Measurements from ENCODE around the gene NACC2.
A peak's percentile ranks its signal among the peaks of the same experiment; 100 is the strongest.

Gene NACC2

DNA sequence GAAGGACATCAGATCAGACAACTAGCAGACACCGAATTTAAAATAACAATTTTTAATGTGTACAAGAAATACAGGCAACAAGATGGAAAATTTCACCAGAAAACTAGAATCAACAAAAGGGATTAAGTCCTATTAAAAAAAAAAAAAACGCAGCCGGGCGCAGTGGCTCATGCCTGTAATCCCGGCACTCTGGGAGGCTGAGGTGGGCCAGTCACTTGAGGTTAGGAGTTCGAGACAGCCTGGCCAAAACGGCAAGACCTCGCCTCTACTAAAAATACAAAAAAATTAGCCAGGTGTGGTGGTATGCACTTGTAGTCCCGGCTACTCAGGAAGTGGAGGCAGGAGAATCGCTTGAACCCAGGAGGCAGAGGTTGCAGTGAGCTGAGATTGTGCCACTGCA lies 69.6 kb downstream of the NACC2 start:
- Histone ChIP-seq H3K4me1 (ENCODE audit: control insufficient read depth, insufficient read depth, low read length) (peaks cover 20% of the 10 kb centered on the region), H3K36me3 (ENCODE audit: control insufficient read depth, insufficient read depth, low read length, severe bottlenecking) (peaks cover 2% of the 10 kb centered on the region), H3K9ac (ENCODE audit: low read length) (peak overlapping the region; percentile 17), H3K27me3 (replicated peaks; ENCODE audit: control insufficient read depth, insufficient read depth, low read length) (no peaks in the 10 kb centered on the region), H3K9me3 (ENCODE audit: control insufficient read depth, low read length) (no peaks in the 10 kb centered on the region), H3K4me3 (ENCODE audit: low read length) (no peak overlapping the region)
- DNase-seq (ENCODE audit: low read depth), result no peak

DNA sequence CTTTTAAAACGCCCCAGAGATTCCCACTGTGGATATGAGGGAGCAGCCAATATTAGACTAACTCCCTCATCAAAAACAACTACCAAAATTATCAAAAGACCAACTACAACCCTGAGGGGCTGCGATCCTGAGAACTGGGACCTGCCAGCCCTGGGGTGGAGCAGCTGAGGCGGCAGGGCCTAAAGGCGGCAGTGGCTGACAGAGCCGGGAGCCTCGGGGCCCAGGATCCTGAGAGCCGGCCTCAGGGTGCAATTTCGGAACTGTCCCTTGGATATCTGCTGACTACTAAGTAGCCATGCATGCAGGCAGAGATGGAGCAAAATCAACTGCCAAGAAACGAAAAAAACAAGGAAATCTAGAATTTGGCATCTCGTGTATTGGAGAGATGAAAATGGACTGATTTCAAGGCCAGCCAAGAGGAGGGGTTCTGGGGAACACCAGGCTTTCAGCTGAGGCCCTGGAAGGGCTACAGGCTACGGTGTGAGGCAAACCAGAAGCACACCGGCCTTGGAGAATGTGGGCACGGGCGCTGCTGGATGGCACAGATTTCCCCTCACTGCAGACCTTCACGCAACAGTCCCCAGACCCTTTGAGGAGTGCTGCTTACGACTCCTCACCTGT lies 70.3 kb downstream of the NACC2 start:
- peaks cover 20% of the 10 kb centered on the region for H3K4me1 ChIP-seq (ENCODE audit: control insufficient read depth, insufficient read depth, low read length)
- no peaks in the 10 kb centered on the region for H3K27me3 ChIP-seq (replicated peaks; ENCODE audit: control insufficient read depth, insufficient read depth, low read length)
- H3K36me3 ChIP-seq (ENCODE audit: control insufficient read depth, insufficient read depth, low read length, severe bottlenecking), result peaks cover 2% of the 10 kb centered on the region
- DNase-seq (ENCODE audit: low read depth), result no peak
- H3K4me3 ChIP-seq (ENCODE audit: low read length), result peak overlapping the region; percentile 22
- no peaks in the 10 kb centered on the region for H3K9me3 ChIP-seq (ENCODE audit: control insufficient read depth, low read length)
- H3K9ac ChIP-seq (ENCODE audit: low read length), result peak overlapping the region; percentile 17

DNA sequence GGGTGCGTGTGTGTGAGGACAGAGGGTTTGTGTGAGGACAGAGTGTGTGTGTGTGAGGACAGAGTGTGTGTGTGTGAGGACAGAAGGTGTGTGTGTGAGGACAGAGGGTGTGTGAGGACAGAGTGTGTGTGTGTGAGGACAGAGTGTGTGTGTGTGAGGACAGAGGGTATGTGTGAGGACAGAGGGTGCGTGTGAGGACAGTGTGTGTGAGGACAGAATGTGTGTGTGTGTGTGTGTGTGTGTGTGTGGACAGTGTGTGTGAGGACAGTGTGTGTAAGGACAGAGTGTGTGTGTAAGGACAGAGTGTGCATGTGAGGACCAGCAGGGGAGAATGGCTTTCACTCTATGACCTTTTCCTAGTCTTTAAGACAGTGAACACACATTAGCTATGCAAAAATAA lies 70.8 kb downstream of the NACC2 start:
- H3K9ac ChIP-seq (ENCODE audit: low read length), result peak overlapping the region; percentile 17
- H3K4me1 ChIP-seq (ENCODE audit: control insufficient read depth, insufficient read depth, low read length), result peaks cover 20% of the 10 kb centered on the region
- no peaks in the 10 kb centered on the region for H3K27me3 ChIP-seq (replicated peaks; ENCODE audit: control insufficient read depth, insufficient read depth, low read length)
- no peaks in the 10 kb centered on the region for H3K9me3 ChIP-seq (ENCODE audit: control insufficient read depth, low read length)
- DNase-seq (ENCODE audit: low read depth), result no peak
- H3K4me3 ChIP-seq (ENCODE audit: low read length), result no peak overlapping the region
- H3K36me3 ChIP-seq (ENCODE audit: control insufficient read depth, insufficient read depth, low read length, severe bottlenecking), result peaks cover 2% of the 10 kb centered on the region

DNA sequence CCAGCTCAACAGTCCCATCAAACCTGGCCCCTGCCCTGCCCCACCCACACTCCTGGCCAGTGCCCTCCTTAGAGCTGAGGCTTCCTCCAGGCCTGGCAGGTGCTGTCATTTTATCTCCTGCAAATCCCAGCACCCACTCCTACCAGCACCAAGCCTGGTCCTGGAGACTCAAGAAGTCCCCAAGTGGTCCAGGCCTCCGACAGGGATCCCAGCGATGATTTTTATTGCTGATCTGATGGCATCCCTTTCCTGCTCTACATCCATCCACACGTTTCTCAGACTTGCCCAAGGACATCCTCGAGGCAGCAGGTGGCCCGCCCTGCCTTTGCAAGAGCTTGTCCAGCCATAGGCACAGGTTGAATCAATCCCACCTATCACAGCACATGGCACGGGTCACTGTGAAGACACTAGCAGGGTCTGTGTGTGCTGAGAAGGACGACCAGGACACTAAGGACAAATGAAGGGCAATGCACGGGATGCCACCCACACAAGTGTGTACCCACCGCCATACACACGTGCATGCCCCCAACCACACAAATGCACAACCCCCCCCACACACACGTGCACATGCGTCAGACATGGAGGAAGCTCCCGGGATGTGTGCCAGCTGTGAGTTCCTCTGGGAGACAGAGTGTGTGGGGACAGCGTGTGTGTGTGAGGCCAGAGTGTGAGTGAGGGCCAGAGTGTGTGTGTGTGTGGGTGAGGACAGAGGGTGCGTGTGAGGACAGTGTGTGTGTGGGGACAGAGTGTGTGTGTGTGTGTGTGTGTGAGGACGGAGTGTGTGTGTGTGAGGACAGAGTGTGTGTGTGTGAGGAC lies 71.5 kb downstream of the NACC2 start:
- no peak for DNase-seq (ENCODE audit: low read depth)

GRCh38 chr9:136022731-136023409 lies 72.2 kb downstream of the NACC2 start:
- Histone ChIP-seq H3K4me3 (ENCODE audit: low read length) (no peak overlapping the region), H3K27me3 (replicated peaks; ENCODE audit: control insufficient read depth, insufficient read depth, low read length) (no peaks in the 10 kb centered on the region), H3K4me1 (ENCODE audit: control insufficient read depth, insufficient read depth, low read length) (peaks cover 20% of the 10 kb centered on the region), H3K9me3 (ENCODE audit: control insufficient read depth, low read length) (no peaks in the 10 kb centered on the region), H3K9ac (ENCODE audit: low read length) (no peak overlapping the region), H3K36me3 (ENCODE audit: control insufficient read depth, insufficient read depth, low read length, severe bottlenecking) (no peaks in the 10 kb centered on the region)
- DNase-seq (ENCODE audit: low read depth), result no peak

More for the DNA sequence above, 71.5 kb downstream of the NACC2 start:
- no peaks in the 10 kb centered on the region for H3K27me3 ChIP-seq (replicated peaks; ENCODE audit: control insufficient read depth, insufficient read depth, low read length)
- H3K4me3 ChIP-seq (ENCODE audit: low read length), result no peak overlapping the region
- no peaks in the 10 kb centered on the region for H3K9me3 ChIP-seq (ENCODE audit: control insufficient read depth, low read length)
- H3K9ac ChIP-seq (ENCODE audit: low read length), result peak overlapping the region; percentile 17
- H3K36me3 ChIP-seq (ENCODE audit: control insufficient read depth, insufficient read depth, low read length, severe bottlenecking), result peaks cover under 1% of the 10 kb centered on the region
- peaks cover 20% of the 10 kb centered on the region for H3K4me1 ChIP-seq (ENCODE audit: control insufficient read depth, insufficient read depth, low read length)

GRCh38 chr9:136021872-136022681 lies 73.0 kb downstream of the NACC2 start:
- Histone ChIP-seq H3K9ac (ENCODE audit: low read length) (no peak overlapping the region), H3K9me3 (ENCODE audit: control insufficient read depth, low read length) (no peaks in the 10 kb centered on the region), H3K4me1 (ENCODE audit: control insufficient read depth, insufficient read depth, low read length) (peaks cover 20% of the 10 kb centered on the region), H3K27me3 (replicated peaks; ENCODE audit: control insufficient read depth, insufficient read depth, low read length) (no peaks in the 10 kb centered on the region), H3K4me3 (ENCODE audit: low read length) (no peak overlapping the region), H3K36me3 (ENCODE audit: control insufficient read depth, insufficient read depth, low read length, severe bottlenecking) (no peaks in the 10 kb centered on the region)
- no peak for DNase-seq (ENCODE audit: low read depth)

GRCh38 chr9:136021171-136021871 lies 73.8 kb downstream of the NACC2 start:
- H3K27me3 ChIP-seq (replicated peaks; ENCODE audit: control insufficient read depth, insufficient read depth, low read length), result no peaks in the 10 kb centered on the region
- H3K4me3 ChIP-seq (ENCODE audit: low read length), result no peak overlapping the region
- no peaks in the 10 kb centered on the region for H3K36me3 ChIP-seq (ENCODE audit: control insufficient read depth, insufficient read depth, low read length, severe bottlenecking)
- H3K4me1 ChIP-seq (ENCODE audit: control insufficient read depth, insufficient read depth, low read length), result peaks cover 20% of the 10 kb centered on the region
- H3K9me3 ChIP-seq (ENCODE audit: control insufficient read depth, low read length), result no peaks in the 10 kb centered on the region
- no peak overlapping the region for H3K9ac ChIP-seq (ENCODE audit: low read length)
- DNase-seq (ENCODE audit: low read depth), result no peak

GRCh38 chr9:136020671-136021070 lies 74.4 kb downstream of the NACC2 start:
- no peaks in the 10 kb centered on the region for H3K9me3 ChIP-seq (ENCODE audit: control insufficient read depth, low read length)
- peaks cover 20% of the 10 kb centered on the region for H3K4me1 ChIP-seq (ENCODE audit: control insufficient read depth, insufficient read depth, low read length)
- H3K27me3 ChIP-seq (replicated peaks; ENCODE audit: control insufficient read depth, insufficient read depth, low read length), result no peaks in the 10 kb centered on the region
- no peak overlapping the region for H3K4me3 ChIP-seq (ENCODE audit: low read length)
- H3K36me3 ChIP-seq (ENCODE audit: control insufficient read depth, insufficient read depth, low read length, severe bottlenecking), result no peaks in the 10 kb centered on the region
- H3K9ac ChIP-seq (ENCODE audit: low read length), result no peak overlapping the region
- no peak for DNase-seq (ENCODE audit: low read depth)

- Histone ChIP-seq H3K9ac (ENCODE audit: low read length) (no peak overlapping the region), H3K4me1 (ENCODE audit: control insufficient read depth, insufficient read depth, low read length) (peaks cover 18% of the 10 kb centered on the region), H3K36me3 (ENCODE audit: control insufficient read depth, insufficient read depth, low read length, severe bottlenecking) (no peaks in the 10 kb centered on the region), H3K4me3 (ENCODE audit: low read length) (no peak overlapping the region), H3K27me3 (replicated peaks; ENCODE audit: control insufficient read depth, insufficient read depth, low read length) (no peaks in the 10 kb centered on the region), H3K9me3 (ENCODE audit: control insufficient read depth, low read length) (no peaks in the 10 kb centered on the region)
- DNase-seq (ENCODE audit: low read depth), result no peak
Measured at GRCh38 chr9:136020206-136020605, 74.9 kb downstream of the NACC2 start.

GRCh38 chr9:136019681-136020060 lies 75.4 kb downstream of the NACC2 start:
- Histone ChIP-seq H3K4me3 (ENCODE audit: low read length) (no peak overlapping the region), H3K9me3 (ENCODE audit: control insufficient read depth, low read length) (no peaks in the 10 kb centered on the region), H3K36me3 (ENCODE audit: control insufficient read depth, insufficient read depth, low read length, severe bottlenecking) (no peaks in the 10 kb centered on the region), H3K9ac (ENCODE audit: low read length) (no peak overlapping the region), H3K27me3 (replicated peaks; ENCODE audit: control insufficient read depth, insufficient read depth, low read length) (no peaks in the 10 kb centered on the region), H3K4me1 (ENCODE audit: control insufficient read depth, insufficient read depth, low read length) (peaks cover 13% of the 10 kb centered on the region)
- DNase-seq (ENCODE audit: low read depth), result no peak

Measured in adipocyte (in vitro differentiated cells).